HEK293T (cell line): ENCODE data around the gene LDLR.

Experiments used
- ARNT ChIP-seq: fragments of 450-650 bp; IDR thresholded peaks from 2 replicates; pipeline ENCODE4 v1.6.1; 2017; ENCODE audit warnings: mild to moderate bottlenecking
- CTBP1 ChIP-seq: fragments of 450-650 bp; IDR thresholded peaks from 2 replicates; pipeline ENCODE4 v1.6.1; 2016; ENCODE audit warnings: borderline replicate concordance
- ELF4 ChIP-seq: fragments of 450-650 bp; IDR thresholded peaks from 2 replicates; pipeline ENCODE4 v1.6.1; 2017; ENCODE audit warnings: antibody characterized with exemption
- FOXA1 ChIP-seq: fragments of 450-650 bp; IDR thresholded peaks from 2 replicates; pipeline ENCODE4 v1.6.1; 2016; ENCODE audit warnings: mild to moderate bottlenecking
- HDGF ChIP-seq: fragments of 450-650 bp; IDR thresholded peaks from 2 replicates; pipeline ENCODE4 v1.6.1; 2017; ENCODE audit warnings: antibody characterized with exemption, borderline replicate concordance
- L3MBTL2 ChIP-seq: fragments of 450-650 bp; conservative IDR thresholded peaks from 2 replicates; pipeline ENCODE4 v1.6.1; 2016; ENCODE audit warnings: mild to moderate bottlenecking
- NFRKB ChIP-seq: fragments of 450-650 bp; IDR thresholded peaks from 2 replicates; pipeline ENCODE4 v1.6.1; 2016; ENCODE audit warnings: mild to moderate bottlenecking, moderate library complexity
- PKNOX1 ChIP-seq: fragments of 450-650 bp; IDR thresholded peaks from 2 replicates; pipeline ENCODE4 v1.6.1; 2016
- SP1 ChIP-seq: fragments of 450-650 bp; IDR thresholded peaks from 2 replicates; pipeline ENCODE4 v1.6.1; 2017
- SUZ12 ChIP-seq: fragments of 450-650 bp; IDR thresholded peaks from 2 replicates; pipeline ENCODE4 v1.6.1; 2016; ENCODE audit warnings: mild to moderate bottlenecking
- TARDBP ChIP-seq: fragments of 450-650 bp; IDR thresholded peaks from 2 replicates; pipeline ENCODE4 v1.6.1; 2016

GRCh38 chr19:11053817-11054195 lies 35.5 kb upstream of the LDLR start:
- TF ChIP-seq L3MBTL2, result no peak
- no peak for TF ChIP-seq CTBP1
- TF ChIP-seq NFRKB, result no peak
- TF ChIP-seq FOXA1, result no peak
- no peak for TF ChIP-seq ARNT
- no peak for TF ChIP-seq ELF4
- TF ChIP-seq SP1, result no peak
- TF ChIP-seq HDGF, result no peak
- TF ChIP-seq TARDBP, result no peak
- TF ChIP-seq SUZ12, result no peak
- no peak for TF ChIP-seq PKNOX1
